Transverse colon (tissue), 4 donors: ENCODE measurements around the gene ATP6V1C2. TPM values are rescaled to one million over a fixed set of nuclear protein-coding genes. Genes with fewer than 3 reads are reported as not detected.
A peak's percentile ranks its signal among the peaks of the same experiment; 100 is the strongest.
"Not testable (repeated sequence)": the region's sequence is repeated elsewhere in the genome, so short reads cannot be mapped to it uniquely, and the experiment has no call there.

Source experiments
- DNase-seq: peaks from one replicate; pipeline ENCODE4 v3.0.0-alpha.2; 2019
- H3K27ac ChIP-seq, 4 donors: fragments of 200-600 bp; sonication (generic); 2 replicates each; pipeline ENCODE4 v1.5.1; 2016 to 2018; ENCODE audit warnings: inconsistent platforms in 4 of 4
- H3K27me3 ChIP-seq: fragments of 200-600 bp; sonication (generic); 2 replicates; pipeline ENCODE4 v1.5.1; 2017; ENCODE audit warnings: inconsistent platforms
- H3K36me3 ChIP-seq, 4 donors: fragments of 200-600 bp; sonication (generic); 2 replicates each; pipeline ENCODE4 v1.5.1; 2017 to 2019; ENCODE audit warnings: inconsistent platforms in 4 of 4
- H3K4me1 ChIP-seq, 4 donors: fragments of 200-600 bp; sonication (generic); 2 replicates each; pipeline ENCODE4 v1.5.1; 2017 to 2020; ENCODE audit warnings: inconsistent platforms in 4 of 4
- H3K4me3 ChIP-seq, 4 donors: fragments of 200-600 bp; sonication (generic); 1 replicate in 1 of 4; 2 replicates in 3 of 4; pipeline versions ENCODE4 v1.5.1 to v1.6.1; 2017 to 2019; ENCODE audit warnings: inconsistent platforms in 4 of 4
- H3K9me3 ChIP-seq, 2 donors: fragments of 200-600 bp; sonication (generic); 2 replicates each; pipeline ENCODE4 v1.5.1; 2017 to 2019; ENCODE audit warnings: inconsistent platforms in 2 of 2
- CTCF ChIP-seq, 5 experiments: fragments of 200-600 bp in 3 of 5; fragments of 450-650 bp in 2 of 5; sonication (generic) in 3 of 5; IDR thresholded peaks; 1 replicate in 2 of 5; 2 replicates in 3 of 5; pipeline ENCODE4 v1.5.1; 2016 to 2017; ENCODE audit warnings: antibody characterized with exemption in 5 of 5, inconsistent platforms in 3 of 5, mild to moderate bottlenecking in 2 of 5, moderate library complexity in 1 of 5
- EP300 ChIP-seq: sonication (generic); formaldehyde crosslinking; IDR thresholded peaks from one replicate; pipeline ENCODE4 v1.6.1; 2017; ENCODE audit warnings: antibody characterized with exemption, low read depth
- POLR2A ChIP-seq: fragments of 450-650 bp; IDR thresholded peaks from one replicate; pipeline ENCODE4 v1.6.1; 2016; ENCODE audit warnings: antibody characterized with exemption, mild to moderate bottlenecking, moderate library complexity
- POLR2AphosphoS5 ChIP-seq, 3 donors: sonication (generic); formaldehyde crosslinking; IDR thresholded peaks; one replicate each; pipeline ENCODE4 v1.6.1; 2016; ENCODE audit warnings: antibody characterized with exemption in 3 of 3
- WGBS, 2 donors: methylation state at CpG; one replicate each; pipeline ENCODE4 v1.1.5; 2018; ENCODE audit warnings: low coverage in 1 of 2; 5-methylcytosine and 5-hydroxymethylcytosine counted together
- in situ Hi-C, 4 donors: fragments of 200-750 bp; cut with MboI; loops; one replicate each; pipeline versions ENCODE4 v1.15.0 to v1.15.1; 2017; ENCODE audit warnings: low sequenced_read_pairs in 3 of 4, low pct_ligation_motif_present in 1 of 4, low pct_unique_long_range_greater_than_20kb in 1 of 4
- intact Hi-C: fragments of 100-400 bp; cut with DNase I; formaldehyde crosslinking; loops from one replicate; pipeline ENCODE4 v1.15.1; 2023; ENCODE audit warnings: low total_unique reads
- total RNA-seq, 4 donors: library from RNA; depleted of rRNA; stranded (reverse); fragments of >200 nt; gene quantifications; one replicate each; pipeline ENCODE4 v1.1.0, GENCODE V29; 2016

Gene ATP6V1C2
- total RNA-seq, 4 donors from 2014 or later: 0.48 to 43.0 (median 1.2) TPM

GRCh38 chr2:10814142-10814541, 92.7 kb downstream of the ATP6V1C2 start:
- 79% methylated on average over 10 of the region's 10 CpGs; no CpG with 5 or more reads in 1 of the 2 donors for WGBS, 2 donors
- intact Hi-C loops: no loop called here
- DNase-seq: no peak
- Histone ChIP-seq H3K27me3 (no peaks in the 10 kb centered on the region), H3K4me3 (no peak overlapping the region), H3K9me3 (no peaks in the 10 kb centered on the region), H3K4me1 (peaks cover 16 to 28% (median 22%) of the 10 kb centered on the region in 4 donors), H3K27ac (no peak overlapping the region), H3K36me3 (no peaks in the 10 kb centered on the region)
- in situ Hi-C loops: no loop called here
- TF ChIP-seq CTCF (IDR thresholded peaks at IDR 0.05): no peak
- TF ChIP-seq POLR2AphosphoS5 (IDR thresholded peaks at IDR 0.05): no peak
- TF ChIP-seq POLR2A: no peak
- TF ChIP-seq EP300: no peak

DNA sequence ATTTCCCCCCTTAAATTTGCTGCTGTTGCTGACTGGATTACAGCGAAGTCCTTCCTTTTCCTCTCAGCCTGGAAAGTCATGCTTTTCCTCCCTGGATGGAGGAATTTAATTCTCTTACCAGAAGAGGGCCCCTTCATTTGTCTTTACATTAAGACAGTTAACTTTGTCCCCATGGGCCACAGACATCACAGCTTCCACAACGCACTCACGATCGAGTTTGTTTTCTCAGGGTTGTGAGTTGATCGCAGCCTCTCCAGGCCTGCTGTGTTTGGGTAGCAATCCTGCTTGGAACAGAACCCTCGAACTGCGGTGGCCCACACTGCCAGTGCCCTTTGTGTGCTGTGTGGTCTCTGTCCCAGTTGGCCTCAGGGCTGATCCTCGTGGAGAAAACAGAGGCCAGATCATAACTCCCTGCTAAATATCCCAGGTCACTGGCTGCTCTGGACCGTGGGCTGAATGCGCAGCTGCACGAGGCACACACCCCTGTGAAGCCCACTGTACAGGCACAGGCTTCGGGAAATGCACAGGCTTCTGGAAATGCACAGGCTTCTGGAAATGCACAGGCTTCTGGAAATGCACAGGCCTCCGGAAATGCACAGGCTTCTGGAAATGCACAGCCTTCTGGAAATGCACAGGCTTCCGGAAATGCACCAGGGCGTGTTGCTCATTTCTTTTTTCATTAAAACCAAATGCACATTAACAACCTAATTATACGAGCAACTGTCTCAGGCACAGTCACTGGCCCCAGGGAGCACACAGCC, 93.3 kb downstream of the ATP6V1C2 start:
- DNase-seq: no peak
- no peaks in the 10 kb centered on the region for H3K36me3 ChIP-seq
- no peaks in the 10 kb centered on the region for H3K27me3 ChIP-seq
- in situ Hi-C loops (no loop called here), intact Hi-C loops (no loop called here)
- H3K4me3 ChIP-seq: no peak overlapping the region
- no peak for TF ChIP-seq POLR2A
- no peak for TF ChIP-seq POLR2AphosphoS5 (IDR thresholded peaks at IDR 0.05)
- TF ChIP-seq EP300: no peak
- no peak for TF ChIP-seq CTCF (IDR thresholded peaks at IDR 0.05)
- H3K4me1 ChIP-seq: peaks cover 14 to 24% (median 21%) of the 10 kb centered on the region in 4 donors
- 55 to 68% methylated on average over 5 to 16 of the region's 16 CpGs for WGBS, 2 donors
- H3K9me3 ChIP-seq: no peaks in the 10 kb centered on the region
- H3K27ac ChIP-seq: no peak overlapping the region

DNA sequence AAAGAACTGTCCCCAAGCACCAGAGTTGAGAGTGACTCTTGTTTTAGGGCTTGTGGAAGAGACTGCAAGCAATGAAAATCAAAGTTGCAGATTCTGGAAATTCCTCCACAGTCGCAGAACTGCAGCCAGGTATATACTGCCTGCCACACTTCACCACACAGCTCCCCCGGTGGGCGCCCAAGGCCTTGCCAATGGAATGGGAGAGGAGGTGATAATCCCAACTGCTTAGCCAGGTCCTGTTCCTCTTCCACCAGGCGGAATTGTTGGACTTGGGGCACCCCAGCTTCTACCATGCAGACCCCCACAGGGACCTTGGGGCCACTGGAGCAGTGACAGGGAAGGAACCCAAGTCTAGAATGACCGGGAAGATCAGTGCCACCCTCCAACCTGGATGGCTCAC, 96.0 kb downstream of the ATP6V1C2 start:
- H3K27ac ChIP-seq: no peak overlapping the region
- in situ Hi-C loops (no loop called here), intact Hi-C loops (no loop called here)
- no peaks in the 10 kb centered on the region for H3K36me3 ChIP-seq
- WGBS, 2 donors: 50 to 100% methylated on average over 1 to 5 of the region's 5 CpGs
- H3K27me3 ChIP-seq: no peaks in the 10 kb centered on the region
- DNase-seq: no peak
- no peaks in the 10 kb centered on the region for H3K9me3 ChIP-seq
- TF ChIP-seq EP300 (no peak), POLR2AphosphoS5 (IDR thresholded peaks at IDR 0.05) (no peak), POLR2A (no peak), CTCF (IDR thresholded peaks at IDR 0.05) (peak in 2 of 5 experiments; percentile 7 to 9)
- peaks cover 0 to 5% (median 4%) of the 10 kb centered on the region in 4 donors for H3K4me1 ChIP-seq
- no peak overlapping the region for H3K4me3 ChIP-seq

- H3K36me3 ChIP-seq, in situ Hi-C loops, H3K27me3 ChIP-seq, H3K4me3 ChIP-seq, H3K9me3 ChIP-seq, H3K27ac ChIP-seq, H3K4me1 ChIP-seq, intact Hi-C loops, DNase-seq: not testable (repeated sequence)
- WGBS, 2 donors: 80 to 96% methylated on average over 3 of the region's 3 CpGs
These were observed 96.9 kb downstream of the ATP6V1C2 start for GRCh38 chr2:10818305-10818704.

- no peaks in the 10 kb centered on the region for H3K4me1 ChIP-seq
- no peak overlapping the region for H3K4me3 ChIP-seq
- no peak overlapping the region for H3K27ac ChIP-seq
- no peaks in the 10 kb centered on the region for H3K27me3 ChIP-seq
- intact Hi-C loops (no loop called here), in situ Hi-C loops (no loop called here)
- H3K36me3 ChIP-seq: no peaks in the 10 kb centered on the region
- WGBS, 2 donors: 75 to 88% methylated on average over 2 to 3 of the region's 3 CpGs
- H3K9me3 ChIP-seq: no peaks in the 10 kb centered on the region
- no peak for DNase-seq
- TF ChIP-seq POLR2AphosphoS5 (IDR thresholded peaks at IDR 0.05): no peak
- no peak for TF ChIP-seq CTCF (IDR thresholded peaks at IDR 0.05)
- no peak for TF ChIP-seq EP300
- no peak for TF ChIP-seq POLR2A
These were observed 97.6 kb downstream of the ATP6V1C2 start for GRCh38 chr2:10818984-10819383.
